Neural progenitor cell (in vitro differentiated cells): Measurements from ENCODE around the gene CELSR1. TPM values are rescaled to one million over a fixed set of nuclear protein-coding genes. Genes with fewer than 3 reads are reported as not detected.

Source experiments
- DNase-seq: peaks from one replicate; pipeline ENCODE4 v3.0.0-alpha.2; 2016; ENCODE audit warnings: low spot score
- H2AFZ ChIP-seq: fragments of 200-600 bp; sonication (generic); replicated peaks from 2 replicates; pipeline ENCODE4 v1.6.1; 2016; ENCODE audit warnings: antibody characterized with exemption
- H3F3A ChIP-seq: fragments of 200-600 bp; sonication (generic); 2 replicates; pipeline ENCODE4 v1.6.1; 2016; ENCODE audit warnings: antibody characterized with exemption, low read depth
- H3K27ac ChIP-seq: fragments of 200-600 bp; sonication (generic); 2 replicates; pipeline ENCODE4 v1.5.1; 2016; ENCODE audit warnings: mild to moderate bottlenecking
- H3K27me3 ChIP-seq: fragments of 200-600 bp; sonication (generic); 2 replicates; pipeline ENCODE4 v1.6.1; 2016; ENCODE audit warnings: mild to moderate bottlenecking, moderate library complexity
- H3K36me3 ChIP-seq: fragments of 200-600 bp; sonication (generic); 2 replicates; pipeline ENCODE4 v1.5.1; 2016
- H3K4me1 ChIP-seq: fragments of 200-600 bp; sonication (generic); 2 replicates; pipeline ENCODE4 v1.6.1; 2016; ENCODE audit warnings: mixed run types
- H3K4me2 ChIP-seq: fragments of 200-600 bp; sonication (generic); 2 replicates; pipeline ENCODE4 v1.6.1; 2016
- H3K4me3 ChIP-seq: fragments of 200-600 bp; sonication (generic); 2 replicates; pipeline ENCODE4 v1.5.1; 2016
- H3K79me2 ChIP-seq: fragments of 200-600 bp; sonication (generic); 2 replicates; pipeline ENCODE4 v1.6.1; 2016; ENCODE audit warnings: low read depth
- H3K9ac ChIP-seq: fragments of 200-600 bp; sonication (generic); 2 replicates; pipeline ENCODE4 v1.6.1; 2016
- H3K9me3 ChIP-seq: fragments of 200-600 bp; sonication (generic); 2 replicates; pipeline ENCODE4 v1.5.1; 2016; ENCODE audit warnings: low read depth
- H4K20me1 ChIP-seq: fragments of 200-600 bp; sonication (generic); 2 replicates; pipeline ENCODE4 v1.6.1; 2016; ENCODE audit warnings: low read depth
- H3K27ac Mint-ChIP-seq: 3 replicates; pipeline ENCODE4 v1.8.0; 2021; ENCODE audit warnings: mixed read lengths
- H3K27me3 Mint-ChIP-seq: 2 replicates; pipeline ENCODE4 v1.8.0; 2022; ENCODE audit warnings: low read depth, mild to moderate bottlenecking, inconsistent platforms, moderate library complexity, mixed read lengths; ENCODE audit not compliant: insufficient read depth
- H3K36me3 Mint-ChIP-seq: 3 replicates; pipeline ENCODE4 v1.8.0; 2021; ENCODE audit warnings: mixed read lengths
- H3K4me1 Mint-ChIP-seq: 3 replicates; pipeline ENCODE4 v1.8.0; 2021; ENCODE audit warnings: mixed read lengths
- H3K4me3 Mint-ChIP-seq: 3 replicates; pipeline ENCODE4 v1.8.0; 2021; ENCODE audit warnings: mild to moderate bottlenecking, moderate library complexity, mixed read lengths
- H3K9me3 Mint-ChIP-seq: 3 replicates; pipeline ENCODE4 v1.8.0; 2020; ENCODE audit warnings: mixed read lengths
- CTCF ChIP-seq: fragments of 200-600 bp; sonication (generic); IDR thresholded peaks from 2 replicates; pipeline ENCODE4 v1.5.1; 2017; ENCODE audit warnings: antibody characterized with exemption, mild to moderate bottlenecking
- EZH2 ChIP-seq: fragments of 200-600 bp; sonication (generic); IDR thresholded peaks from 2 replicates; pipeline ENCODE4 v1.6.1; 2017; ENCODE audit warnings: antibody characterized with exemption, mild to moderate bottlenecking, moderate library complexity
- EZH2phosphoT487 ChIP-seq: fragments of 200-600 bp; sonication (generic); IDR thresholded peaks from 2 replicates; pipeline ENCODE4 v1.6.1; 2017; ENCODE audit warnings: antibody characterized with exemption
- total RNA-seq: library from RNA; depleted of rRNA; stranded (reverse); fragments of >200 nt; gene quantifications from 2 replicates; pipeline ENCODE4 v1.2.3, GENCODE V29; 2015; ENCODE audit warnings: low replicate concordance

The CELSR1 gene
- total RNA-seq, 1 donor from 2014 or later = 12.3 TPM

- Mint-ChIP-seq H3K4me3 (no peak overlapping the region), H3K9me3 (no peaks in the 10 kb centered on the region), H3K36me3 (peaks cover 22% of the 10 kb centered on the region), H3K27ac (no peak overlapping the region), H3K27me3 (no peaks in the 10 kb centered on the region), H3K4me1 (peaks cover 9% of the 10 kb centered on the region)
- Histone ChIP-seq H3K9me3 (no peaks in the 10 kb centered on the region), H3K4me1 (no peaks in the 10 kb centered on the region), H3K27ac (no peak overlapping the region), H3K79me2 (no peaks in the 10 kb centered on the region), H3K4me2 (no peak overlapping the region), H3K9ac (no peak overlapping the region), H3K27me3 (no peaks in the 10 kb centered on the region), H3K4me3 (no peak overlapping the region), H4K20me1 (peaks cover 14% of the 10 kb centered on the region), H3F3A (no peaks in the 10 kb centered on the region), H2AFZ (no peak overlapping the region), H3K36me3 (no peaks in the 10 kb centered on the region)
- TF ChIP-seq CTCF (no peak), EZH2phosphoT487 (no peak), EZH2 (no peak)
- no peak for DNase-seq
Observed at GRCh38 chr22:46351767-46352166, 185.7 kb downstream of the CELSR1 start.

- no peak overlapping the region for H3K27ac ChIP-seq
Observed at GRCh38 chr22:46351131-46351735, 186.2 kb downstream of the CELSR1 start.

GRCh38 chr22:46350646-46351045 is 186.8 kb downstream of the CELSR1 start:
- peaks cover 9% of the 10 kb centered on the region for H3K4me1 Mint-ChIP-seq
- H3K36me3 ChIP-seq = no peaks in the 10 kb centered on the region
- no peak overlapping the region for H3K4me3 ChIP-seq
- H3F3A ChIP-seq = no peaks in the 10 kb centered on the region
- DNase-seq = no peak
- H2AFZ ChIP-seq = no peak overlapping the region
- H3K36me3 Mint-ChIP-seq = peaks cover 22% of the 10 kb centered on the region
- no peak overlapping the region for H3K9ac ChIP-seq
- no peaks in the 10 kb centered on the region for H3K9me3 Mint-ChIP-seq
- H3K27me3 ChIP-seq = no peaks in the 10 kb centered on the region
- no peak overlapping the region for H3K4me2 ChIP-seq
- H3K27ac Mint-ChIP-seq = no peak overlapping the region
- no peak overlapping the region for H3K4me3 Mint-ChIP-seq
- TF ChIP-seq EZH2phosphoT487 (no peak), CTCF (no peak), EZH2 (no peak)
- H3K9me3 ChIP-seq = no peaks in the 10 kb centered on the region
- H4K20me1 ChIP-seq = peaks cover 14% of the 10 kb centered on the region
- H3K79me2 ChIP-seq = no peaks in the 10 kb centered on the region
- H3K4me1 ChIP-seq = no peaks in the 10 kb centered on the region
- no peaks in the 10 kb centered on the region for H3K27me3 Mint-ChIP-seq
- H3K27ac ChIP-seq = no peak overlapping the region

More at GRCh38 chr22:46351131-46351735, 186.2 kb downstream of the CELSR1 start:
- Mint-ChIP-seq H3K9me3 (no peaks in the 10 kb centered on the region), H3K4me1 (peaks cover 9% of the 10 kb centered on the region), H3K36me3 (peaks cover 22% of the 10 kb centered on the region), H3K27me3 (no peaks in the 10 kb centered on the region), H3K4me3 (no peak overlapping the region), H3K27ac (no peak overlapping the region)
- Histone ChIP-seq H2AFZ (no peak overlapping the region), H3F3A (no peaks in the 10 kb centered on the region), H3K9ac (no peak overlapping the region), H3K4me2 (no peak overlapping the region), H4K20me1 (peaks cover 14% of the 10 kb centered on the region), H3K36me3 (no peaks in the 10 kb centered on the region), H3K27me3 (no peaks in the 10 kb centered on the region), H3K9me3 (no peaks in the 10 kb centered on the region), H3K79me2 (no peaks in the 10 kb centered on the region), H3K4me3 (no peak overlapping the region), H3K4me1 (no peaks in the 10 kb centered on the region)
- DNase-seq = no peak
- no peak for TF ChIP-seq EZH2phosphoT487
- TF ChIP-seq CTCF = no peak
- TF ChIP-seq EZH2 = no peak
